ENCODE data around the gene PRF1. TPM values are rescaled to one million over a fixed set of nuclear protein-coding genes. Genes with fewer than 3 reads are reported as not detected.

Gene PRF1
- total and polyA plus RNA-seq, 7 donors, result 0.33 to 3.4 (median 1.6) TPM

DNA sequence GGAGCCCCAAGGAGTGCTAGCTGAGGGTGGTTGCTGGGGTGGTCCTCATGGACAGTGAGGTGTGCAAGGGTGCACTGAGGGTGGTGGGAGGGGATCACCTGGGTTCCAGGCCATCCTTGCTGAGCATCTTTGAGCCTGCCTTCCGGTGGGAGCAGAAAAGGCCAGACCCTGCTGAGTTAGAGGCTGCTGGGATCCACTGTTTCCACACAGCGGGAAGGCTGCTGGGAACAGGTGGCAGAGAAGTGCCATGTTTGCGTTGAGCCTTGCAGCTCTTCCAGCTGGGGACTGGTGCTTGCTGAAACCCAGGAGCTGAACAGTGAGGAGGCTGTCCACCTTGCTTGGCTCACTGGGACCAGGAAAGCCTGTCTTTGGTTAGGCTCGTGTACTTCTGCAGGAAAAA is 34.9 kb downstream of the PRF1 start:
- no peak for ATAC-seq
- WGBS, 3 donors, result 78 to 81% (median 81%) methylated on average over 4 of the region's 4 CpGs
- intact Hi-C loops (cut with DNase I), result no loop called here

GRCh38 chr10:70566515-70567290 is 35.8 kb downstream of the PRF1 start:
- ATAC-seq, result no peak
- WGBS, 3 donors, result 88 to 89% (median 88%) methylated on average over 17 to 18 of the region's 18 CpGs
- TF ChIP-seq CTCF (IDR thresholded peaks at IDR 0.05), result no peak
- no peaks in the 10 kb centered on the region for H3K27me3 ChIP-seq (ENCODE audit: insufficient read depth in 3 of 3, low read length in 2 of 3)
- H3K9me3 ChIP-seq, result no peaks in the 10 kb centered on the region
- H3K4me3 ChIP-seq, result no peak overlapping the region
- intact Hi-C loops (cut with DNase I), result no loop called here
- no peaks in the 10 kb centered on the region for H3K36me3 ChIP-seq (ENCODE audit: insufficient read depth in 1 of 2, low read depth in 1 of 2)
- H3K27ac ChIP-seq, result no peak overlapping the region
- no peaks in the 10 kb centered on the region for H3K4me1 ChIP-seq
- DNase-seq, result no peak

More for the DNA sequence above, 34.9 kb downstream of the PRF1 start:
- Histone ChIP-seq H3K36me3 (ENCODE audit: insufficient read depth in 1 of 2, low read depth in 1 of 2) (no peaks in the 10 kb centered on the region), H3K4me3 (no peak overlapping the region), H3K27me3 (ENCODE audit: insufficient read depth in 3 of 3, low read length in 2 of 3) (no peaks in the 10 kb centered on the region), H3K4me1 (no peaks in the 10 kb centered on the region), H3K9me3 (no peaks in the 10 kb centered on the region), H3K27ac (no peak overlapping the region)
- no peak for TF ChIP-seq CTCF (IDR thresholded peaks at IDR 0.05)
- no peak for DNase-seq

DNA sequence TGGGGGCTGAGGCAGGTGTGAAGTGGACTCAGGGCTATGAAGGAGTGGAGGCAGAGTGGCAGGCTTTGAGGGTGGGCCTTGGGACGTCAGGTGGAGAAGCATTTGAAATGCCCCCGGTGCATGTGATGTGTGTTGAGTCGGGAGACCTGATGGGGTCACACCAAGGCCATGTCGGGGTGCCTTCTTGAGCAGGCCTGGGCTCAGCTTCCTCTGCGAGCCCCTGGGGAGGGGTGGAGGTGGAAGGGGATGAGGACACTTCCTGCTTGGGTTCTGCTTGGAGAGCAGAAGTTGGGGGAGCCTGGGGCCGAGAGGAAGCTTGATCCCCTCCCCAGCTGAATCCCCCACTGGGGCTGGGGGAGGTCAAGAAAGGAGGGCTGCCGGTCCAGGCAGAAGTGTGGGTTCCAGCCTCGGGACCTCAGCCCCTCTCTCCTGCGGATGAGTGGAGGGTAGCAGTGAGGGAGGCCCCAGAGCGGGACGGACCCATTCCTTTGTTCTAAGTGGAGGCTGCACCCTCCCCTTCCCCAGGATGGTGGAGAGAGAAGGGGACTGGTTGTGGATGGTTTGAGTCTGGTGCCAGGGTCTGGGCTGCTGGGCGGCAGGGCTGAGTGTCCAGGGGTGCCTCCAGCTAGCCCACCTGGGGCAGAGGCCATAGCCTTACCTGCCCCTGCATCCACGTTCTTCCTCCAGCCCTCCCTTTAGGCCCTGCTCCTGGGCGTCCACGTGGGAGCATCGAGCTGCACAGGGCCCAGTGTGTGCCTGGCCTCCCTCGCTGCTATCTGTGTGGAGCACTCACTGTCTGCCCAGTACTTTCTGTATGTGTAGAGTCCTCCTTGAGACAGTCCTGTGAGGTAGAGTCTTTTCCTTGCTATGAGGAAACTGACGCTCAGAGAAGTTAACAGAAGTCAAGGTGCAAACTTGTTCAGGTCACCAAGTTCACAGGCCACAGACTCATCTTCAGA is 36.7 kb downstream of the PRF1 start:
- Histone ChIP-seq H3K27ac (no peak overlapping the region), H3K4me1 (peaks cover 3% of the 10 kb centered on the region), H3K9me3 (no peaks in the 10 kb centered on the region), H3K4me3 (no peak overlapping the region), H3K36me3 (ENCODE audit: insufficient read depth in 1 of 2, low read depth in 1 of 2) (no peaks in the 10 kb centered on the region), H3K27me3 (ENCODE audit: insufficient read depth in 3 of 3, low read length in 2 of 3) (no peaks in the 10 kb centered on the region)
- 86 to 89% (median 87%) methylated on average over 17 to 18 of the region's 18 CpGs for WGBS, 3 donors
- DNase-seq, result no peak
- intact Hi-C loops (cut with DNase I), result no loop called here
- no peak for TF ChIP-seq CTCF (IDR thresholded peaks at IDR 0.05)
- no peak for ATAC-seq

- intact Hi-C loops (cut with DNase I), result no loop called here
- Histone ChIP-seq H3K4me3 (no peak overlapping the region), H3K4me1 (peaks cover 10% of the 10 kb centered on the region), H3K27me3 (ENCODE audit: insufficient read depth in 3 of 3, low read length in 2 of 3) (no peaks in the 10 kb centered on the region), H3K27ac (no peak overlapping the region), H3K9me3 (no peaks in the 10 kb centered on the region), H3K36me3 (ENCODE audit: insufficient read depth in 1 of 2, low read depth in 1 of 2) (no peaks in the 10 kb centered on the region)
- 78 to 87% (median 80%) methylated on average over 6 of the region's 6 CpGs for WGBS, 3 donors
- TF ChIP-seq CTCF (IDR thresholded peaks at IDR 0.05), result no peak
- ATAC-seq (no peak), DNase-seq (no peak)
Measured at GRCh38 chr10:70564901-70565351, 37.6 kb downstream of the PRF1 start.
